ENCODE measurements around the gene PATJ. TPM values are rescaled to one million over a fixed set of nuclear protein-coding genes. Genes with fewer than 3 reads are reported as not detected.
"Not testable (repeated sequence)": the region's sequence is repeated elsewhere in the genome, so short reads cannot be mapped to it uniquely, and the experiment has no call there.

Gene PATJ
- total RNA-seq, 4 donors from 2014 or later = 25.7 to 37.4 (median 31.8) TPM

- TF ChIP-seq POLR2AphosphoS5 (IDR thresholded peaks at IDR 0.05) (no peak), POLR2A (IDR thresholded peaks at IDR 0.05; ENCODE audit: low read depth) (no peak), EP300 (IDR thresholded peaks at IDR 0.05) (no peak), CTCF (IDR thresholded peaks at IDR 0.05) (no peak)
- DNase-seq (ENCODE audit: extremely low spot score) = no peak
- no peak overlapping the region for H3K4me3 ChIP-seq
- no peaks in the 10 kb centered on the region for H3K36me3 ChIP-seq
- 92% methylated on average over 3 of the region's 3 CpGs for WGBS
- H3K9me3 ChIP-seq = no peaks in the 10 kb centered on the region
- H3K4me1 ChIP-seq = no peaks in the 10 kb centered on the region
- no peak overlapping the region for H3K27ac ChIP-seq (replicated peaks in 1 of 4)
- H3K27me3 ChIP-seq = no peaks in the 10 kb centered on the region
- intact Hi-C loops (cut with DNase I) = no loop called here
Measured at GRCh38 chr1:61935516-61935915, 193.2 kb downstream of the PATJ start.

DNA sequence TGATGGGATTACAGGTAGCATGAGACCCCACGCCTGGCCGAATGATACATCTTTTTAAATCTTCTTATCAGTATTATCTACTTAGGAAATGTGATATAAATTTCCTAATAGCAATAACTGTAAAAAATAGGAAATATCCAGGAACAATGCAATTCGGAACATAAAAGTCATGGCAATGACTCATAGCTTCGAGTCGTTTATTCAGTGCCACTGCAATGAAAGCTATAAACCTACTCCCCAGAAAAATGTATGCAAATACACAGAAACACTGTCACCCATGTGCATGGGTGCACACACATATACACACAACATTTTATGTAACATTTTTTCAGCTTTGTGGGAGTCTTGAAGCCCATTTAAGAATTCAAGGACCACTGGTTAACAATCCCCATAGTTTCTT is 194.6 kb downstream of the PATJ start:
- Histone ChIP-seq H3K9me3 (no peaks in the 10 kb centered on the region), H3K36me3 (no peaks in the 10 kb centered on the region), H3K27me3 (no peaks in the 10 kb centered on the region), H3K4me1 (no peaks in the 10 kb centered on the region), H3K4me3 (no peak overlapping the region), H3K27ac (replicated peaks in 1 of 4) (no peak overlapping the region)
- intact Hi-C loops (cut with DNase I) = no loop called here
- no peak for DNase-seq (ENCODE audit: extremely low spot score)
- WGBS = 65% methylated on average over 5 of the region's 5 CpGs
- TF ChIP-seq EP300 (IDR thresholded peaks at IDR 0.05) (no peak), POLR2AphosphoS5 (IDR thresholded peaks at IDR 0.05) (no peak), POLR2A (IDR thresholded peaks at IDR 0.05; ENCODE audit: low read depth) (no peak), CTCF (IDR thresholded peaks at IDR 0.05) (no peak)

DNA sequence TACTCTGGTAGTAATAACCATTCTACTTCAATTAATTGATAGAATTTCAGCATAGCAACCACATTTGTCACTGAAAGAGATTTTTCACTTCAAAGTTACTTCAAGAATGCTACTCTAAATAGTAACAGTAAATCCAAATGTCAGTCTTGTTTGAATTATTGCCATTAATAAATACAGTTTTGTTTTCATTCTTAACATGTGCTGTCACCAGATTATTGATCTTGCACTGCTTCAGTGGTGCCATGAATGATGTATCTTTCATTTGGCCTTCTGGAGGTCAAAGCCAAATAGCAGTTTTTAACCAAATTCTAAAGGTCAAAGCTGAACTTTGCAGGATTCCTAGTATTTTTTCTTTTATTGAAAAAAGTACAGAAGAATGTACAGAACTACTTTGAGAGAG is 199.5 kb downstream of the PATJ start:
- no peak overlapping the region for H3K27ac ChIP-seq (replicated peaks in 1 of 4)
- no peaks in the 10 kb centered on the region for H3K36me3 ChIP-seq
- H3K27me3 ChIP-seq = no peaks in the 10 kb centered on the region
- intact Hi-C loops (cut with DNase I) = no loop called here
- no peaks in the 10 kb centered on the region for H3K4me1 ChIP-seq
- H3K9me3 ChIP-seq = no peaks in the 10 kb centered on the region
- TF ChIP-seq CTCF (IDR thresholded peaks at IDR 0.05) = no peak
- no peak for TF ChIP-seq POLR2AphosphoS5 (IDR thresholded peaks at IDR 0.05)
- TF ChIP-seq EP300 (IDR thresholded peaks at IDR 0.05) = no peak
- TF ChIP-seq POLR2A (IDR thresholded peaks at IDR 0.05; ENCODE audit: low read depth) = no peak
- H3K4me3 ChIP-seq = no peak overlapping the region
- DNase-seq (ENCODE audit: extremely low spot score) = no peak

DNA sequence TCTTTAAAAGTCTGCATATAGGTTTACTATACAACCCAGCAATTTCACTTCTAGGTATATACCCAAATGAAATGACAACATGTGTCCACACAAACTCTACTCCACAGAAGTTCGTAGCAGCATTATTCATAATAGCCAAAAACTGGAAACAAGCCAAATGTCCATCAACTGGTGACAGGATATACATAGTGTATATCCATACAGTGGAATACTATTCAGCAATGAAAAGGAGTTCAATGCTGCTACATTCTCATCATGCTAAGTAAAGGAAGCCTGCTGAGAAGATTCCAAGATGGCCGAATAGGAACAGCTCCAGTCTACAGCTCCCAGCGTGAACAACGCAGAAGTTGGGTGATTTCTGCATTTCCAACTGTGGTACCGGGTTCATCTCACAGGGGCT is 200.6 kb downstream of the PATJ start:
- TF ChIP-seq POLR2AphosphoS5 (IDR thresholded peaks at IDR 0.05) (no peak), CTCF (IDR thresholded peaks at IDR 0.05) (no peak), EP300 (IDR thresholded peaks at IDR 0.05) (no peak), POLR2A (IDR thresholded peaks at IDR 0.05; ENCODE audit: low read depth) (no peak)
- intact Hi-C loops (cut with DNase I) = no loop called here

DNA sequence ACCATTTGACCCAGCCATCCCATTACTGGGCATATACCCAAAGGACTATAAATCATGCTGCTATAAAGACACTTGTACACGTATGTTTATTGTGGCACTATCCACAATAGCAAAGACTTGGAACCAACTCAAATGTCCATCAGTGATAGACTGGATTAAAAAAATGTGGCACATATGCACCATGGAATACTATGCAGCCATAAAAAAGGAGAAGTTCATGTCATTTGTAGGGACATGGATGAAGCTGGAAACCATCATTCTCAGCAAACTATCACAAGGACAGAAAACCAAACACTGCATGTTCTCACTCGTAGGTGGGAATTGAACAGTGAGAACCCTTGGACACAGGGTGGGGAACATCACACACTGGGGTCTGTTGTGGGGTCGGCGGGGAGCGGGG is 206.4 kb downstream of the PATJ start:
- peaks cover 0 to 16% (median 14%) of the 10 kb centered on the region in 4 donors for H3K4me1 ChIP-seq
- WGBS = 73% methylated on average over 5 of the region's 5 CpGs
- H3K27me3 ChIP-seq; intact Hi-C loops (cut with DNase I); H3K36me3 ChIP-seq; DNase-seq (ENCODE audit: extremely low spot score); H3K27ac ChIP-seq (replicated peaks in 1 of 4); H3K4me3 ChIP-seq; H3K9me3 ChIP-seq: not testable (repeated sequence)

More for the DNA sequence above, 200.6 kb downstream of the PATJ start:
- 87% methylated on average over 5 of the region's 5 CpGs for WGBS
- no peak for DNase-seq (ENCODE audit: extremely low spot score)
- H3K4me3 ChIP-seq = no peak overlapping the region
- no peaks in the 10 kb centered on the region for H3K36me3 ChIP-seq
- no peak overlapping the region for H3K27ac ChIP-seq (replicated peaks in 1 of 4)
- no peaks in the 10 kb centered on the region for H3K27me3 ChIP-seq
- H3K4me1 ChIP-seq = no peaks in the 10 kb centered on the region
- no peaks in the 10 kb centered on the region for H3K9me3 ChIP-seq

Data from esophagus muscularis mucosa (tissue), 4 donors.